PC-3 (cell line): ENCODE results near the gene GPC6. TPM values are rescaled to one million over a fixed set of nuclear protein-coding genes. Genes with fewer than 3 reads are reported as not detected.

Experiments used
- ATAC-seq: fragments of 200-7000 bp; cut with Tn5 transposase; 2 replicates; pipeline ENCODE4 v1.9.1; 2020; ENCODE audit warnings: mild to moderate bottlenecking, moderate library complexity
- BruUV-seq: library from RNA; stranded (reverse); fragments of 400-500 nt; replicated peaks from 2 replicates; lab custom pipeline; 2021; lab: Mats Ljungman, UMichigan
- CTCF ChIA-PET: fragments of 300-600 bp; sonication (Branson Sonifier 250); formaldehyde crosslinking; loops from one replicate; lab custom pipeline; 2022; ENCODE audit warnings: antibody characterized with exemption; lab: Charles Lee
- POLR2A ChIA-PET: fragments of 300-600 bp; sonication (Branson Sonifier 250); formaldehyde crosslinking; loops from one replicate; lab custom pipeline; 2022; ENCODE audit warnings: antibody characterized with exemption; ENCODE audit not compliant: unreplicated experiment; lab: Charles Lee
- DNase-seq: peaks from one replicate; pipeline ENCODE4 v3.0.0-alpha.2; 2015
- H2AFZ ChIP-seq: fragments of 300-600 bp; sonication (generic); 2 replicates; pipeline ENCODE4 v1.6.0; 2016; ENCODE audit warnings: antibody characterized with exemption, low read length
- H3F3A ChIP-seq: fragments of 300-600 bp; sonication (generic); one replicate; pipeline ENCODE4 v1.6.0; 2017; ENCODE audit warnings: antibody characterized with exemption, low read length, control low read depth, mild to moderate bottlenecking; ENCODE audit not compliant: unreplicated experiment
- H3K27ac ChIP-seq: fragments of 300-600 bp; sonication (generic); 2 replicates; pipeline ENCODE4 v1.5.1; 2016; ENCODE audit warnings: mild to moderate bottlenecking, low read length
- H3K27me3 ChIP-seq: fragments of 300-600 bp; sonication (generic); 2 replicates; pipeline ENCODE4 v1.6.1; 2016; ENCODE audit warnings: low read length, mixed read lengths
- H3K36me3 ChIP-seq: fragments of 300-600 bp; sonication (generic); 2 replicates; pipeline ENCODE4 v1.6.1; 2016; ENCODE audit warnings: low read depth, mixed run types, low read length, mixed read lengths
- H3K4me1 ChIP-seq: fragments of 300-600 bp; sonication (generic); 2 replicates; pipeline ENCODE4 v1.5.1; 2016; ENCODE audit warnings: low read length; ENCODE audit not compliant: insufficient read depth
- H3K4me2 ChIP-seq: fragments of 300-600 bp; sonication (generic); 2 replicates; pipeline ENCODE4 v1.6.0; 2016; ENCODE audit warnings: low read length
- H3K4me3 ChIP-seq: fragments of 300-600 bp; sonication (generic); 2 replicates; pipeline ENCODE4 v1.5.1; 2016; ENCODE audit warnings: mild to moderate bottlenecking, low read length, mixed read lengths
- H3K79me2 ChIP-seq: fragments of 300-600 bp; sonication (generic); 2 replicates; pipeline ENCODE4 v1.6.1; 2017; ENCODE audit warnings: low read length, mixed read lengths
- H3K9ac ChIP-seq: fragments of 300-600 bp; sonication (generic); 2 replicates; pipeline ENCODE4 v1.6.0; 2016; ENCODE audit warnings: mild to moderate bottlenecking, low read length
- H3K9me2 ChIP-seq: fragments of 300-600 bp; sonication (generic); replicated peaks from 2 replicates; pipeline ENCODE4 v1.6.1; 2016; ENCODE audit warnings: mixed run types, low read length, mixed read lengths
- H3K9me3 ChIP-seq: fragments of 300-600 bp; sonication (generic); 2 replicates; pipeline ENCODE4 v1.6.1; 2016; ENCODE audit warnings: low read length, mixed read lengths
- H4K20me1 ChIP-seq: fragments of 300-600 bp; sonication (generic); 2 replicates; pipeline ENCODE4 v1.6.1; 2016; ENCODE audit warnings: low read length, mixed read lengths
- EZH2 ChIP-seq: fragments of 300-600 bp; sonication (generic); IDR thresholded peaks from one replicate; pipeline ENCODE4 v1.6.1; 2017; ENCODE audit warnings: antibody characterized with exemption, mild to moderate bottlenecking, low read length; ENCODE audit not compliant: unreplicated experiment
- EZH2phosphoT487 ChIP-seq: fragments of 300-600 bp; sonication (generic); IDR thresholded peaks from 2 replicates; pipeline ENCODE4 v1.6.1; 2018; ENCODE audit warnings: mild to moderate bottlenecking, antibody characterized with exemption, low read length, borderline replicate concordance
- intact Hi-C: fragments of 100-400 bp; cut with micrococcal nuclease; formaldehyde crosslinking; loops from 2 replicates; pipeline ENCODE4 v1.9.0; 2023
- total RNA-seq: library from RNA; depleted of rRNA; stranded (reverse); fragments of >200 nt; gene quantifications from 2 replicates; pipeline ENCODE4 v1.2.3, GENCODE V29; 2014
- TF ChIP-seq, protein P1 (sequence below): fragments of 300-600 bp; sonication (generic); conservative IDR thresholded peaks from 2 replicates; pipeline ENCODE4 v1.5.1; 2017; ENCODE audit warnings: antibody characterized with exemption, low read depth, mild to moderate bottlenecking, low read length

Gene GPC6
- total RNA-seq, 1 experiment from 2014 or later: 3.5 TPM

DNA sequence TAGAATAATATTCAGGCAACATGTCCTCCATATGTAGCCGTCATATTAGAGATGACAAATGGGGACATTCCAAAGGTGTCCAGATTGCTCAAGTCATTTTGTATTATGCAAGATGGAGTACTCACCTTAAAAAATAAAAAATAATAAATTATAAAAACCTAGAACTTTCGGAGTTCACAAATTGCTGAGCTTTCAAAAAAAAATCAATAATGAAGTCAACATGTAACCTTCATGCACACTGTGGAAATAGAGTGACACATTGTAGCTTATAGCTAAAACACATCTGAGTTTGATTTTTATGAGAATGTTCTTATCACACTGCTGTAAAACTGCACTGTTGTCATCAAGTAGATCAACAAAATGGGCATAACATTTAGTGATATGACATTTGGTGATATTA lies 411.2 kb downstream of the GPC6 start:
- POLR2A ChIA-PET: interaction anchor here (0.6 kb wide), 1 partner anchor 1251 kb away, joined by 3 read pairs; no protein-coding TSS in a partner anchor
- no peaks in the 10 kb centered on the region for H3K36me3 ChIP-seq
- DNase-seq (no peak), ATAC-seq (no peak)
- H3K4me1 ChIP-seq: no peaks in the 10 kb centered on the region
- H3F3A ChIP-seq: no peaks in the 10 kb centered on the region
- H3K9ac ChIP-seq: no peak overlapping the region
- no peaks in the 10 kb centered on the region for H3K27me3 ChIP-seq
- no peak for TF ChIP-seq EZH2phosphoT487
- TF ChIP-seq, protein P1, sequence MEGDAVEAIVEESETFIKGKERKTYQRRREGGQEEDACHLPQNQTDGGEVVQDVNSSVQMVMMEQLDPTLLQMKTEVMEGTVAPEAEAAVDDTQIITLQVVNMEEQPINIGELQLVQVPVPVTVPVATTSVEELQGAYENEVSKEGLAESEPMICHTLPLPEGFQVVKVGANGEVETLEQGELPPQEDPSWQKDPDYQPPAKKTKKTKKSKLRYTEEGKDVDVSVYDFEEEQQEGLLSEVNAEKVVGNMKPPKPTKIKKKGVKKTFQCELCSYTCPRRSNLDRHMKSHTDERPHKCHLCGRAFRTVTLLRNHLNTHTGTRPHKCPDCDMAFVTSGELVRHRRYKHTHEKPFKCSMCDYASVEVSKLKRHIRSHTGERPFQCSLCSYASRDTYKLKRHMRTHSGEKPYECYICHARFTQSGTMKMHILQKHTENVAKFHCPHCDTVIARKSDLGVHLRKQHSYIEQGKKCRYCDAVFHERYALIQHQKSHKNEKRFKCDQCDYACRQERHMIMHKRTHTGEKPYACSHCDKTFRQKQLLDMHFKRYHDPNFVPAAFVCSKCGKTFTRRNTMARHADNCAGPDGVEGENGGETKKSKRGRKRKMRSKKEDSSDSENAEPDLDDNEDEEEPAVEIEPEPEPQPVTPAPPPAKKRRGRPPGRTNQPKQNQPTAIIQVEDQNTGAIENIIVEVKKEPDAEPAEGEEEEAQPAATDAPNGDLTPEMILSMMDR: no peak
- no peak for TF ChIP-seq EZH2
- H3K27ac ChIP-seq: no peak overlapping the region
- no peaks in the 10 kb centered on the region for H4K20me1 ChIP-seq
- no peaks in the 10 kb centered on the region for H3K79me2 ChIP-seq
- CTCF ChIA-PET: no interaction called here
- no TSS peak for BruUV-seq
- H3K9me3 ChIP-seq: no peaks in the 10 kb centered on the region
- no peak overlapping the region for H3K4me2 ChIP-seq
- intact Hi-C loops: no loop called here
- H3K9me2 ChIP-seq: no peaks in the 10 kb centered on the region
- no peak overlapping the region for H3K4me3 ChIP-seq
- no peak overlapping the region for H2AFZ ChIP-seq

DNA sequence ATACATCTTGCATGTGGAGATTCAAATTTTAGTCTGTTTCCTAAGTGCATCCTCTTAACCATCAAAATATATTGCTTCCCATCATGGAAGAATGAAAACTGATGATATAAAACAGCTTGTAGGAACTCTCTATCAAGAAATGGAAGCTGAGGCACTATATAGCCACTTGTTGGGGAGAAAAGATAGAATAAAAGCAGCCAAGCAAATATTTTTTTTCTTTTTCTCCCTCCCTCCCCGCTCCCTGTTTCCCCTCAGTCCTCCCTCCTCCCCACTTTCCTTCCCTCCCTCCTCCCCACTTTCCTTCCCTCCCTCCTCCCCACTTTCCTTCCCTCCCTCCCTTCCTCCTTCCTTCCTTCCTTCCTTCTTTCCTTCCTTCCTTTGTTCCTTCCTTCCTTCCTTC lies 413.8 kb downstream of the GPC6 start:
- intact Hi-C loops: no loop called here
- no TSS peak for BruUV-seq
- H3K9me3 ChIP-seq: no peaks in the 10 kb centered on the region
- no peaks in the 10 kb centered on the region for H3K9me2 ChIP-seq
- ChIA-PET CTCF (no interaction called here), POLR2A (no interaction called here)
- H3K9ac ChIP-seq: no peak overlapping the region
- DNase-seq (no peak), ATAC-seq (no peak)
- no peak overlapping the region for H3K27ac ChIP-seq
- no peak overlapping the region for H3K4me3 ChIP-seq
- no peaks in the 10 kb centered on the region for H3F3A ChIP-seq
- no peaks in the 10 kb centered on the region for H3K4me1 ChIP-seq
- no peak overlapping the region for H3K4me2 ChIP-seq
- no peaks in the 10 kb centered on the region for H3K27me3 ChIP-seq
- H2AFZ ChIP-seq: no peak overlapping the region
- no peaks in the 10 kb centered on the region for H4K20me1 ChIP-seq
- H3K79me2 ChIP-seq: no peaks in the 10 kb centered on the region
- H3K36me3 ChIP-seq: no peaks in the 10 kb centered on the region
- TF ChIP-seq EZH2: no peak
- TF ChIP-seq, protein P1: no peak

DNA sequence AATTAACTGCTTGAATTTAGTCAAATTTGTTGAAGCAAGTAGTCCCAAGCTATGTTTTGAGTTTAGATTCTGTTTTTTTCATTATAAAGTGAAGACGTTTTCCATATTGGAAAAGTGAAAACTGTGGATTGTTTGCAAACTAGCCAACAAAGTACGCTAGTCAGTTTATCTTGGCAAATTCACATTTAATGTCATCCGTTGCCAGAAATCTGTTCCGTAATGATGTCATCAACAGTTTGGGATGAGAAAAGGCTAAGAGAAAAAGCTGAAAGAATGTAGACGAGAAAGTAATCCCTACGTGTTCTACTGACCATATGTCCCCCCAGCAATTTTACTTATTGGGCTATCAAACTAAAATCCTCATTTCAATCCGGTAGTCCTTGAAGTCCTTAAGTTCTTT lies 419.6 kb downstream of the GPC6 start:
- BruUV-seq: no TSS peak

More for the DNA sequence above, 419.6 kb downstream of the GPC6 start:
- ChIA-PET POLR2A (no interaction called here), CTCF (no interaction called here)
- H3K9me2 ChIP-seq: no peaks in the 10 kb centered on the region
- H3K4me2 ChIP-seq: no peak overlapping the region
- H3K36me3 ChIP-seq: no peaks in the 10 kb centered on the region
- no peak overlapping the region for H3K9ac ChIP-seq
- no peaks in the 10 kb centered on the region for H3K79me2 ChIP-seq
- ATAC-seq: no peak
- H3K4me3 ChIP-seq: no peak overlapping the region
- DNase-seq: no peak
- no peaks in the 10 kb centered on the region for H3K4me1 ChIP-seq
- H3K27me3 ChIP-seq: no peaks in the 10 kb centered on the region
- no peaks in the 10 kb centered on the region for H3F3A ChIP-seq
- H4K20me1 ChIP-seq: no peaks in the 10 kb centered on the region
- no peak for TF ChIP-seq EZH2
- TF ChIP-seq, protein P1: no peak
- TF ChIP-seq EZH2phosphoT487: no peak
- no peak overlapping the region for H2AFZ ChIP-seq
- H3K27ac ChIP-seq: no peak overlapping the region
- H3K9me3 ChIP-seq: no peaks in the 10 kb centered on the region
- intact Hi-C loops: no loop called here
